SK-N-SH (cell line): ENCODE data around the gene HTR3E. TPM values are rescaled to one million over a fixed set of nuclear protein-coding genes. Genes with fewer than 3 reads are reported as not detected.

Experiments used
- CTCF ChIA-PET: fragments of 300-600, 350-600 bp; formaldehyde crosslinking; extraction: SDS; loops from one replicate; lab custom pipeline; 2021; lab: Yijun Ruan, JAX
- POLR2A ChIA-PET: fragments of 350-600 bp; sonication (Branson Sonifier 250); formaldehyde crosslinking; extraction: SDS; loops from one replicate; lab custom pipeline; 2020; ENCODE audit warnings: antibody characterized with exemption, inconsistent platforms; lab: Yijun Ruan, JAX
- DNase-seq: peaks from one replicate; pipeline ENCODE4 v3.0.0; 2012
- H2AFZ ChIP-seq: fragments of 200-600 bp; sonication (generic); 2 replicates; pipeline ENCODE4 v1.8.1; 2016; ENCODE audit warnings: antibody characterized with exemption, mild to moderate bottlenecking, low read depth
- H3F3A ChIP-seq: fragments of 200-600 bp; sonication (generic); replicated peaks from 2 replicates; pipeline ENCODE3; 2016; ENCODE audit warnings: antibody characterized with exemption, mild to moderate bottlenecking; ENCODE audit not compliant: insufficient read depth
- H3K27ac ChIP-seq, 2 experiments: fragments of 200-500 bp in 1 of 2; fragments of 200-600 bp in 1 of 2; sonication (Bioruptor generic) in 1 of 2; sonication (generic), shearing (Covaris generic) in 1 of 2; 2 replicates each; pipeline versions ENCODE4 v1.5.1 to v1.6.1; 2014 to 2016; ENCODE audit warnings: low read depth in 2 of 2, inconsistent platforms in 1 of 2, low read length in 1 of 2, mild to moderate bottlenecking in 1 of 2, mixed read lengths in 1 of 2
- H3K27me3 ChIP-seq: fragments of 200-600 bp; sonication (generic), shearing (Covaris generic); 2 replicates; pipeline ENCODE4 v1.6.1; 2016; ENCODE audit warnings: mixed run types; ENCODE audit not compliant: insufficient read depth
- H3K36me3 ChIP-seq, 2 experiments: fragments of 200-500 bp in 1 of 2; fragments of 200-600 bp in 1 of 2; sonication (Bioruptor generic) in 1 of 2; sonication (generic) in 1 of 2; replicated peaks in 1 of 2; 2 replicates each; pipeline versions ENCODE3 to v1.5.1; 2014 to 2016; ENCODE audit warnings: low read length in 1 of 2, mild to moderate bottlenecking in 1 of 2; ENCODE audit not compliant: insufficient read depth in 2 of 2, control insufficient read depth in 1 of 2
- H3K4me1 ChIP-seq, 2 experiments: fragments of 200-500 bp in 1 of 2; fragments of 200-600 bp in 1 of 2; sonication (Bioruptor generic) in 1 of 2; sonication (generic), shearing (Covaris generic) in 1 of 2; 2 replicates each; pipeline versions ENCODE4 v1.5.1 to v1.6.1; 2014 to 2016; ENCODE audit warnings: low read depth in 1 of 2, low read length in 1 of 2, mixed run types in 1 of 2; ENCODE audit not compliant: insufficient read depth in 2 of 2, control insufficient read depth in 1 of 2
- H3K4me2 ChIP-seq: fragments of 200-600 bp; sonication (generic), shearing (Covaris generic); 2 replicates; pipeline ENCODE4 v1.6.1; 2017; ENCODE audit warnings: mixed run types
- H3K4me3 ChIP-seq, 2 experiments: fragments of 200-500 bp in 1 of 2; fragments of 200-600 bp in 1 of 2; sonication (Bioruptor generic) in 1 of 2; sonication (generic), shearing (Covaris generic) in 1 of 2; 2 replicates each; pipeline versions ENCODE4 v1.5.1 to v1.8.1; 2014 to 2016; ENCODE audit warnings: low read depth in 2 of 2, inconsistent platforms in 1 of 2, low read length in 1 of 2, mild to moderate bottlenecking in 1 of 2, mixed read lengths in 1 of 2, moderate library complexity in 1 of 2
- H3K79me2 ChIP-seq: fragments of 200-600 bp; sonication (generic); 2 replicates; pipeline ENCODE4 v1.8.1; 2017; ENCODE audit warnings: mild to moderate bottlenecking; ENCODE audit not compliant: insufficient read depth
- H3K9ac ChIP-seq: fragments of 200-600 bp; sonication (generic); 2 replicates; pipeline ENCODE4 v1.6.1; 2017; ENCODE audit warnings: mixed run types
- H3K9me2 ChIP-seq: fragments of 200-600 bp; sonication (generic); 2 replicates; pipeline ENCODE4 v1.6.1; 2017; ENCODE audit warnings: mixed run types
- H3K9me3 ChIP-seq: fragments of 200-600 bp; sonication (generic); 2 replicates; pipeline ENCODE4 v1.6.1; 2017; ENCODE audit warnings: mixed run types, mild to moderate bottlenecking, moderate library complexity
- H4K20me1 ChIP-seq: fragments of 200-600 bp; sonication (generic); 2 replicates; pipeline ENCODE4 v1.6.1; 2017; ENCODE audit warnings: mild to moderate bottlenecking, mixed run types; ENCODE audit not compliant: insufficient read depth
- CHD2 ChIP-seq: fragments of 150-350 bp; IDR thresholded peaks from 2 replicates; pipeline ENCODE4 v1.6.1; 2018; ENCODE audit warnings: low read length; ENCODE audit not compliant: partially characterized antibody
- ELF1 ChIP-seq: IDR thresholded peaks from 2 replicates; pipeline ENCODE4 v1.4.0; 2012
- EZH2phosphoT487 ChIP-seq: fragments of 200-600 bp; sonication (generic); IDR thresholded peaks from 2 replicates; pipeline ENCODE4 v1.6.1; 2017; ENCODE audit warnings: low read depth, mixed run types, mild to moderate bottlenecking, antibody characterized with exemption, moderate library complexity, borderline replicate concordance
- FOXJ3 ChIP-seq: sonication (generic); formaldehyde crosslinking; IDR thresholded peaks from 2 replicates; pipeline ENCODE4 v1.5.1; 2020; ENCODE audit warnings: mild to moderate bottlenecking, missing genetic modification reagents
- GABPA ChIP-seq: IDR thresholded peaks from 2 replicates; pipeline ENCODE4 v1.4.0; 2012; ENCODE audit warnings: low read depth, mild to moderate bottlenecking
- GATA2 ChIP-seq: sonication (generic); formaldehyde crosslinking; IDR thresholded peaks from 2 replicates; pipeline ENCODE4 v1.5.0; 2020; ENCODE audit warnings: mild to moderate bottlenecking, missing genetic modification reagents
- JUND ChIP-seq: IDR thresholded peaks from 2 replicates; pipeline ENCODE4 v1.4.0; 2012
- MXI1 ChIP-seq: IDR thresholded peaks from 2 replicates; pipeline ENCODE4 v1.6.1; 2012; ENCODE audit warnings: mild to moderate bottlenecking, low read depth, low read length, improper control_type of control experiment
- POLR2AphosphoS5 ChIP-seq: IDR thresholded peaks from 2 replicates; pipeline ENCODE4 v1.6.1; 2012; ENCODE audit warnings: low read depth, low read length
- RAD21 ChIP-seq: IDR thresholded peaks from 2 replicates; pipeline ENCODE4 v1.6.1; 2012; ENCODE audit warnings: mild to moderate bottlenecking, low read length
- RCOR1 ChIP-seq: fragments of 150-350 bp; IDR thresholded peaks from 2 replicates; pipeline ENCODE4 v1.6.1; 2017; ENCODE audit warnings: antibody characterized with exemption, low read length
- REST ChIP-seq: IDR thresholded peaks from 2 replicates; pipeline ENCODE4 v1.6.1; 2012; ENCODE audit warnings: mild to moderate bottlenecking, low read depth, low read length, moderate library complexity
- RFX5 ChIP-seq: IDR thresholded peaks from 2 replicates; pipeline ENCODE4 v1.6.1; 2012; ENCODE audit warnings: mild to moderate bottlenecking, improper control_type of control experiment, low read length
- RXRA ChIP-seq: IDR thresholded peaks from 2 replicates; pipeline ENCODE4 v1.4.0; 2012; ENCODE audit warnings: low read depth, mild to moderate bottlenecking, borderline replicate concordance
- SMC3 ChIP-seq: IDR thresholded peaks from 2 replicates; pipeline ENCODE4 v1.6.1; 2012; ENCODE audit warnings: low read depth, low read length, improper control_type of control experiment
- TEAD4 ChIP-seq: IDR thresholded peaks from 2 replicates; pipeline ENCODE4 v1.4.0; 2012; ENCODE audit warnings: mild to moderate bottlenecking, borderline replicate concordance; ENCODE audit not compliant: insufficient read depth
- USF2 ChIP-seq: fragments of 150-350 bp; IDR thresholded peaks from 2 replicates; pipeline ENCODE4 v1.6.1; 2017; ENCODE audit warnings: antibody characterized with exemption, low read length, low read depth, borderline replicate concordance
- YY1 ChIP-seq: IDR thresholded peaks from 2 replicates; pipeline ENCODE4 v1.4.0; 2012; ENCODE audit warnings: low read depth, mild to moderate bottlenecking
- WGBS: methylation state at CpG from one replicate; pipeline ENCODE4 v1.1.6; 2017; ENCODE audit warnings: low lambda C conversion rate; 5-methylcytosine and 5-hydroxymethylcytosine counted together
- polyA plus RNA-seq, 3 experiments: library from polyadenylated mRNA; depleted of rRNA; stranded (reverse); fragments of >200 nt; gene quantifications; 2 replicates each; pipeline ENCODE4 v1.2.3, GENCODE V29; 2012
- TF ChIP-seq, protein P1 (sequence below): IDR thresholded peaks from 2 replicates; pipeline ENCODE4; 2012
- TF ChIP-seq, protein P2 (sequence below): IDR thresholded peaks from 2 replicates; pipeline ENCODE4 v1.4.0; 2012; ENCODE audit warnings: low read depth
- TF ChIP-seq, protein P3 (sequence below): IDR thresholded peaks from 2 replicates; pipeline ENCODE4 v1.4.0; 2012; ENCODE audit warnings: low read depth, borderline replicate concordance

Gene HTR3E
- polyA plus RNA-seq, 1 of the 3 experiments (the other 2 are of a cell fraction): not detected

- TF ChIP-seq GATA2 (CRISPR knock-in tag) (no peak), JUND (no peak), EZH2phosphoT487 (no peak), USF2 (no peak), YY1 (no peak), SMC3 (no peak), RFX5 (no peak)
- TF ChIP-seq, protein P1, sequence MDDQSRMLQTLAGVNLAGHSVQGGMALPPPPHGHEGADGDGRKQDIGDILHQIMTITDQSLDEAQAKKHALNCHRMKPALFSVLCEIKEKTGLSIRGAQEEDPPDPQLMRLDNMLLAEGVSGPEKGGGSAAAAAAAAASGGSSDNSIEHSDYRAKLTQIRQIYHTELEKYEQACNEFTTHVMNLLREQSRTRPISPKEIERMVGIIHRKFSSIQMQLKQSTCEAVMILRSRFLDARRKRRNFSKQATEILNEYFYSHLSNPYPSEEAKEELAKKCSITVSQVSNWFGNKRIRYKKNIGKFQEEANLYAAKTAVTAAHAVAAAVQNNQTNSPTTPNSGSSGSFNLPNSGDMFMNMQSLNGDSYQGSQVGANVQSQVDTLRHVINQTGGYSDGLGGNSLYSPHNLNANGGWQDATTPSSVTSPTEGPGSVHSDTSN: no peak
- TF ChIP-seq, all 33 proteins: peak for 0
These were observed 15.6 kb upstream of the HTR3E start (continued) for GRCh38 chr3:184081116-184081830.

DNA sequence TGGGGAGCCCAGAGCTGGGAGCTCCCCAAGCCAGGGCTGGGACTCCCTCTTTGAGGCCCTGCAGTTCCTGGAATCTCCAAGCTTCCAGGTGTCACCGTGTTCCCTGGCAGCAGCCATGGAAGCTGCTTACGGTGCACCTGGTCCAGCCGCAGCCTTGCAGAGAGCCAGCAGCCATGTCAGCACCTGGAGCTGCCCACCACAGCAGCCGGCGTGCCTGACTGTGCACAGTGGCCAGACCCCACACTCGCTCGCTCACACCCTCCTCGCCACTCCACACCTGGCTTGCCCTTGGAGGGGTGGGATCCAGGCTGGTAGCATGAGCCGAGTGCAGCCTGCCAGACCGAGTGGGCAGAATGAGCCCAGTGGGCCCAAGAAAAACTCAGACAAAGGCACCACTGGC is 14.8 kb upstream of the HTR3E start:
- no peak for TF ChIP-seq TEAD4
- TF ChIP-seq, protein P2, sequence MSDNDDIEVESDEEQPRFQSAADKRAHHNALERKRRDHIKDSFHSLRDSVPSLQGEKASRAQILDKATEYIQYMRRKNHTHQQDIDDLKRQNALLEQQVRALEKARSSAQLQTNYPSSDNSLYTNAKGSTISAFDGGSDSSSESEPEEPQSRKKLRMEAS: no peak
- TF ChIP-seq POLR2AphosphoS5: no peak
- Histone ChIP-seq H3F3A (no peaks in the 10 kb centered on the region), H3K4me1 (no peaks in the 10 kb centered on the region), H3K36me3 (no peaks in the 10 kb centered on the region), H3K79me2 (no peaks in the 10 kb centered on the region), H3K4me3 (no peak overlapping the region), H3K9me3 (no peaks in the 10 kb centered on the region), H2AFZ (no peak overlapping the region), H3K4me2 (no peak overlapping the region), H3K27ac (no peak overlapping the region), H3K9ac (no peak overlapping the region), H3K9me2 (no peaks in the 10 kb centered on the region), H4K20me1 (no peaks in the 10 kb centered on the region), H3K27me3 (no peaks in the 10 kb centered on the region)
- no peak for DNase-seq
- ChIA-PET CTCF (no interaction called here), POLR2A (no interaction called here)
- WGBS: 72% methylated on average over 4 of the region's 10 CpGs

DNA sequence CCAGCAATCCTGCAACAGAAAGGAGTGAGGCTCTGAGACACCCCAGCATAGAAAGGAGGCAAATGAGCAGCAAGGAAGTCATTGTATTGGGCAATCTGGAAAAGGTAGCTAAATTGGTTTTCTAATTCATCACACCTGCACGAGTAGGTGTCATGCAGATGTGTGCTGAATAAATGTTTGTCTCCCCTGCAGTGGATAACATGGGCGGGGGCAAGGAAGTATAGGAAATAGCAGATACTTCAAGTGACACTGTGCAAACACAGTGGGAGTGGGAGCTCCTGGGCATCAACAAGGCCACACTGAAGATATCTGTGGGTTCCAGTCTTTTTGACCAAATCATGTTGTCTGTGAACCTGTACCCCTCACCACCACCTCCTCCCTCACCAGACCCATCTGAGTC is 14.4 kb upstream of the HTR3E start:
- Histone ChIP-seq H3K79me2 (no peaks in the 10 kb centered on the region), H3F3A (no peaks in the 10 kb centered on the region), H2AFZ (no peak overlapping the region), H3K9me2 (no peaks in the 10 kb centered on the region), H3K27me3 (no peaks in the 10 kb centered on the region), H3K4me3 (no peak overlapping the region), H4K20me1 (no peaks in the 10 kb centered on the region), H3K9ac (no peak overlapping the region), H3K9me3 (no peaks in the 10 kb centered on the region), H3K36me3 (no peaks in the 10 kb centered on the region), H3K4me1 (no peaks in the 10 kb centered on the region), H3K27ac (no peak overlapping the region), H3K4me2 (no peak overlapping the region)
- ChIA-PET CTCF (interaction anchor here (0.6 kb wide), 1 partner anchor 1974 kb away, joined by 3 read pairs; no protein-coding TSS in a partner anchor), POLR2A (no interaction called here)
- DNase-seq: no peak
- 42% methylated on average over 2 of the region's 2 CpGs for WGBS
- TF ChIP-seq GATA2 (CRISPR knock-in tag) (no peak), RFX5 (no peak), RAD21 (no peak), SMC3 (no peak), MXI1 (no peak), RXRA (no peak), FOXJ3 (no peak), GABPA (no peak), RCOR1 (no peak), CHD2 (no peak), ELF1 (no peak), REST (no peak)
- TF ChIP-seq, protein P3, sequence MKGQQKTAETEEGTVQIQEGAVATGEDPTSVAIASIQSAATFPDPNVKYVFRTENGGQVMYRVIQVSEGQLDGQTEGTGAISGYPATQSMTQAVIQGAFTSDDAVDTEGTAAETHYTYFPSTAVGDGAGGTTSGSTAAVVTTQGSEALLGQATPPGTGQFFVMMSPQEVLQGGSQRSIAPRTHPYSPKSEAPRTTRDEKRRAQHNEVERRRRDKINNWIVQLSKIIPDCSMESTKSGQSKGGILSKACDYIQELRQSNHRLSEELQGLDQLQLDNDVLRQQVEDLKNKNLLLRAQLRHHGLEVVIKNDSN: no peak
